Measurements from ENCODE around the gene MACF1.
A peak's percentile ranks its signal among the peaks of the same experiment; 100 is the strongest.

The MACF1 gene

GRCh38 chr1:39398278-39399021 lies 194.0 kb downstream of the MACF1 start:
- Histone ChIP-seq H3K9me3 (ENCODE audit: control extremely low read depth in 1 of 5, control insufficient read depth in 4 of 5, insufficient read depth in 2 of 5, low read depth in 1 of 5, low read length in 4 of 5) (no peaks in the 10 kb centered on the region), H3K4me1 (ENCODE audit: control extremely low read depth in 1 of 4, control insufficient read depth in 4 of 4, insufficient read depth in 4 of 4, low read length in 3 of 4) (peaks cover 18 to 37% (median 27%) of the 10 kb centered on the region in 4 experiments), H3K27me3 (replicated peaks in 2 of 5; ENCODE audit: control insufficient read depth in 4 of 5, insufficient read depth in 5 of 5, low read length in 4 of 5) (no peaks in the 10 kb centered on the region), H3K27ac (ENCODE audit: insufficient read depth in 1 of 2, low read depth in 1 of 2, low read length in 2 of 2, poor library complexity in 1 of 2, severe bottlenecking in 2 of 2) (no peak overlapping the region), H3K36me3 (ENCODE audit: control insufficient read depth in 4 of 4, insufficient read depth in 4 of 4, low read length in 3 of 4) (peaks cover 4 to 10% (median 6%) of the 10 kb centered on the region in 4 experiments), H3K4me3 (ENCODE audit: control insufficient read depth in 1 of 7, extremely low read depth in 1 of 7, insufficient read depth in 4 of 7, low read depth in 2 of 7, low read length in 6 of 7) (peak overlapping the region in 2 of 7 experiments; percentile 17 to 32)
- CTCF ChIA-PET = interaction anchor here (0.9 to 4.2 kb wide), 3 partner anchors 11 to 140 kb away, joined by 3 to 32 read pairs (median 7); no protein-coding TSS in a partner anchor
- 50% methylated on average over 2 of the region's 6 CpGs for WGBS (ENCODE audit: insufficient coverage)
- POLR2A ChIA-PET = no interaction called here
- DNase-seq = peak; percentile 42 to 73 (median 68)

- Histone ChIP-seq H3K27ac (ENCODE audit: insufficient read depth in 1 of 2, low read depth in 1 of 2, low read length in 2 of 2, poor library complexity in 1 of 2, severe bottlenecking in 2 of 2) (no peak overlapping the region), H3K27me3 (replicated peaks in 2 of 5; ENCODE audit: control insufficient read depth in 4 of 5, insufficient read depth in 5 of 5, low read length in 4 of 5) (no peaks in the 10 kb centered on the region), H3K9me3 (ENCODE audit: control extremely low read depth in 1 of 5, control insufficient read depth in 4 of 5, insufficient read depth in 2 of 5, low read depth in 1 of 5, low read length in 4 of 5) (no peaks in the 10 kb centered on the region), H3K4me3 (ENCODE audit: control insufficient read depth in 1 of 7, extremely low read depth in 1 of 7, insufficient read depth in 4 of 7, low read depth in 2 of 7, low read length in 6 of 7) (no peak overlapping the region), H3K4me1 (ENCODE audit: control extremely low read depth in 1 of 4, control insufficient read depth in 4 of 4, insufficient read depth in 4 of 4, low read length in 3 of 4) (peaks cover 14 to 23% (median 16%) of the 10 kb centered on the region in 4 experiments), H3K36me3 (ENCODE audit: control insufficient read depth in 4 of 4, insufficient read depth in 4 of 4, low read length in 3 of 4) (peaks cover 3 to 6% (median 4%) of the 10 kb centered on the region in 4 experiments)
- DNase-seq = no peak
- WGBS (ENCODE audit: insufficient coverage) = 100% methylated on average over 1 of the region's 2 CpGs
- POLR2A ChIA-PET = no interaction called here
- CTCF ChIA-PET = interaction anchor here (4.2 kb wide), 1 partner anchor 9 kb away, joined by 32 read pairs; no protein-coding TSS in a partner anchor
These were observed 196.6 kb downstream of the MACF1 start for GRCh38 chr1:39401106-39401505.

- H3K27ac ChIP-seq (ENCODE audit: insufficient read depth in 1 of 2, low read depth in 1 of 2, low read length in 2 of 2, poor library complexity in 1 of 2, severe bottlenecking in 2 of 2) = no peak overlapping the region
- no peaks in the 10 kb centered on the region for H3K9me3 ChIP-seq (ENCODE audit: control extremely low read depth in 1 of 5, control insufficient read depth in 4 of 5, insufficient read depth in 2 of 5, low read depth in 1 of 5, low read length in 4 of 5)
- peaks cover 12 to 18% (median 15%) of the 10 kb centered on the region in 4 experiments for H3K4me1 ChIP-seq (ENCODE audit: control extremely low read depth in 1 of 4, control insufficient read depth in 4 of 4, insufficient read depth in 4 of 4, low read length in 3 of 4)
- H3K27me3 ChIP-seq (replicated peaks in 2 of 5; ENCODE audit: control insufficient read depth in 4 of 5, insufficient read depth in 5 of 5, low read length in 4 of 5) = no peaks in the 10 kb centered on the region
- CTCF ChIA-PET = interaction anchor here (1.2 kb wide), 1 partner anchor 10 kb away, joined by 4 read pairs; no protein-coding TSS in a partner anchor
- peaks cover 0 to 3% (median 2%) of the 10 kb centered on the region in 4 experiments for H3K36me3 ChIP-seq (ENCODE audit: control insufficient read depth in 4 of 4, insufficient read depth in 4 of 4, low read length in 3 of 4)
- no peak for DNase-seq
- 100% methylated on average over 1 of the region's 3 CpGs for WGBS (ENCODE audit: insufficient coverage)
- POLR2A ChIA-PET = no interaction called here
- H3K4me3 ChIP-seq (ENCODE audit: control insufficient read depth in 1 of 7, extremely low read depth in 1 of 7, insufficient read depth in 4 of 7, low read depth in 2 of 7, low read length in 6 of 7) = no peak overlapping the region
These were observed 200.4 kb downstream of the MACF1 start for GRCh38 chr1:39404876-39405275.

- 100% methylated on average over 2 of the region's 2 CpGs for WGBS (ENCODE audit: insufficient coverage)
- no peaks in the 10 kb centered on the region for H3K27me3 ChIP-seq (replicated peaks in 2 of 5; ENCODE audit: control insufficient read depth in 4 of 5, insufficient read depth in 5 of 5, low read length in 4 of 5)
- peaks cover 0 to 6% (median 3%) of the 10 kb centered on the region in 4 experiments for H3K36me3 ChIP-seq (ENCODE audit: control insufficient read depth in 4 of 4, insufficient read depth in 4 of 4, low read length in 3 of 4)
- H3K4me1 ChIP-seq (ENCODE audit: control extremely low read depth in 1 of 4, control insufficient read depth in 4 of 4, insufficient read depth in 4 of 4, low read length in 3 of 4) = peaks cover 14 to 23% (median 20%) of the 10 kb centered on the region in 4 experiments
- H3K9me3 ChIP-seq (ENCODE audit: control extremely low read depth in 1 of 5, control insufficient read depth in 4 of 5, insufficient read depth in 2 of 5, low read depth in 1 of 5, low read length in 4 of 5) = no peaks in the 10 kb centered on the region
- POLR2A ChIA-PET = no interaction called here
- DNase-seq = no peak
- H3K4me3 ChIP-seq (ENCODE audit: control insufficient read depth in 1 of 7, extremely low read depth in 1 of 7, insufficient read depth in 4 of 7, low read depth in 2 of 7, low read length in 6 of 7) = no peak overlapping the region
- no peak overlapping the region for H3K27ac ChIP-seq (ENCODE audit: insufficient read depth in 1 of 2, low read depth in 1 of 2, low read length in 2 of 2, poor library complexity in 1 of 2, severe bottlenecking in 2 of 2)
- CTCF ChIA-PET = interaction anchor here (0.7 kb wide), 1 partner anchor 362 kb away, joined by 3 read pairs; no protein-coding TSS in a partner anchor
These were observed 200.9 kb downstream of the MACF1 start for GRCh38 chr1:39405358-39405757.

- ChIA-PET POLR2A (no interaction called here), CTCF (no interaction called here)
- Histone ChIP-seq H3K27me3 (replicated peaks in 2 of 5; ENCODE audit: control insufficient read depth in 4 of 5, insufficient read depth in 5 of 5, low read length in 4 of 5) (no peaks in the 10 kb centered on the region), H3K4me1 (ENCODE audit: control extremely low read depth in 1 of 4, control insufficient read depth in 4 of 4, insufficient read depth in 4 of 4, low read length in 3 of 4) (peaks cover 17 to 34% (median 29%) of the 10 kb centered on the region in 4 experiments), H3K27ac (ENCODE audit: insufficient read depth in 1 of 2, low read depth in 1 of 2, low read length in 2 of 2, poor library complexity in 1 of 2, severe bottlenecking in 2 of 2) (no peak overlapping the region), H3K9me3 (ENCODE audit: control extremely low read depth in 1 of 5, control insufficient read depth in 4 of 5, insufficient read depth in 2 of 5, low read depth in 1 of 5, low read length in 4 of 5) (no peaks in the 10 kb centered on the region), H3K36me3 (ENCODE audit: control insufficient read depth in 4 of 4, insufficient read depth in 4 of 4, low read length in 3 of 4) (peaks cover 4 to 16% (median 5%) of the 10 kb centered on the region in 4 experiments), H3K4me3 (ENCODE audit: control insufficient read depth in 1 of 7, extremely low read depth in 1 of 7, insufficient read depth in 4 of 7, low read depth in 2 of 7, low read length in 6 of 7) (no peak overlapping the region)
- WGBS (ENCODE audit: insufficient coverage) = 33% methylated on average over 1 of the region's 7 CpGs
- DNase-seq = no peak
These were observed 202.3 kb downstream of the MACF1 start for GRCh38 chr1:39406533-39407450.

GRCh38 chr1:39407510-39407895 lies 203.0 kb downstream of the MACF1 start:
- POLR2A ChIA-PET = no interaction called here
- Histone ChIP-seq H3K27me3 (replicated peaks in 2 of 5; ENCODE audit: control insufficient read depth in 4 of 5, insufficient read depth in 5 of 5, low read length in 4 of 5) (no peaks in the 10 kb centered on the region), H3K36me3 (ENCODE audit: control insufficient read depth in 4 of 4, insufficient read depth in 4 of 4, low read length in 3 of 4) (peaks cover 3 to 23% (median 8%) of the 10 kb centered on the region in 4 experiments), H3K9me3 (ENCODE audit: control extremely low read depth in 1 of 5, control insufficient read depth in 4 of 5, insufficient read depth in 2 of 5, low read depth in 1 of 5, low read length in 4 of 5) (no peaks in the 10 kb centered on the region), H3K27ac (ENCODE audit: insufficient read depth in 1 of 2, low read depth in 1 of 2, low read length in 2 of 2, poor library complexity in 1 of 2, severe bottlenecking in 2 of 2) (no peak overlapping the region), H3K4me3 (ENCODE audit: control insufficient read depth in 1 of 7, extremely low read depth in 1 of 7, insufficient read depth in 4 of 7, low read depth in 2 of 7, low read length in 6 of 7) (no peak overlapping the region), H3K4me1 (ENCODE audit: control extremely low read depth in 1 of 4, control insufficient read depth in 4 of 4, insufficient read depth in 4 of 4, low read length in 3 of 4) (peaks cover 17 to 34% (median 29%) of the 10 kb centered on the region in 4 experiments)
- CTCF ChIA-PET = no interaction called here
- WGBS (ENCODE audit: insufficient coverage) = 98% methylated on average over 5 of the region's 6 CpGs
- no peak for DNase-seq
